DMS114 treated with DMSO at 0.1 percent for 48 hours (cell line): ENCODE measurements around the gene PTPN3.

ENCODE experiments used
- DNase-seq: peaks from one replicate; lab custom pipeline; 2025; ENCODE audit not compliant: unreplicated experiment; lab: John Stamatoyannopoulos, UW

The PTPN3 gene

DNA sequence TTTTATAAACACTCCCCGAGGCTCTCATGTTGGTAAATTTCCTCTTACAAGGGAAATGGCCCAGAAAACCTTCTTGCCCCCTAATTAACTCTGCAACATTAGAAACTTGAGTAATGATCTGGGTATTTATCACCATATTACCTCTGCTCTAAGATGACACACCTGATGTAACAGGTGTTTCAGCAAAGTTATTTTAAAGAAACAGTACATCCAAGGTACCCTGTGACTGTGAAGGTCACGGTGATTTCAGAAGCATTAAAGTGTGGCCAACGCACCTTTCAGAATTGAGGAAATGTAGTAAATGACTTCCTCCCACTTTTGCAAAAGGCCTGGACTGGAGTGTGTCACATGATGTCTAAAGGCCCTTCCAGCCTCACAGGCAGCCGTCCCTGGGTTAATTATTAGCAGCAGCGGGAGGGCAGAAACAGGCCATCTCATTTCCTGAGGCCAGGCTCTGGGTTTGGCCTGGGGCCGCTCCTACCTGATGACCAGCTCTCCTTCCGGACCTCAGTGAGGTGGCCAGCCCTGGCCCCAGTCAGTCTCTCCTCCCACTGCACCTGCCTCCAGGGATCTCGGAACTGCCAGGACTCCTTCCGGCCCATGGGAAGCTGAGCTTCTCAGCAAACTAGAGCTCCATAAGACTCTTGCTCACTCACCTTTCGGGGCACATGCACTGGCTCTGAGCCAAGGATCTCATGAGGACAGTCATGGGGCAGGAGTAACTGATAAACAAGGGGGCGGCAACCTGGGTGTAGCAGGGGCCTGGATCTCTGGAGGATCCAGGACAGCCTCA is 20.7 kb downstream of the PTPN3 start:
- DNase-seq, result no peak

DNA sequence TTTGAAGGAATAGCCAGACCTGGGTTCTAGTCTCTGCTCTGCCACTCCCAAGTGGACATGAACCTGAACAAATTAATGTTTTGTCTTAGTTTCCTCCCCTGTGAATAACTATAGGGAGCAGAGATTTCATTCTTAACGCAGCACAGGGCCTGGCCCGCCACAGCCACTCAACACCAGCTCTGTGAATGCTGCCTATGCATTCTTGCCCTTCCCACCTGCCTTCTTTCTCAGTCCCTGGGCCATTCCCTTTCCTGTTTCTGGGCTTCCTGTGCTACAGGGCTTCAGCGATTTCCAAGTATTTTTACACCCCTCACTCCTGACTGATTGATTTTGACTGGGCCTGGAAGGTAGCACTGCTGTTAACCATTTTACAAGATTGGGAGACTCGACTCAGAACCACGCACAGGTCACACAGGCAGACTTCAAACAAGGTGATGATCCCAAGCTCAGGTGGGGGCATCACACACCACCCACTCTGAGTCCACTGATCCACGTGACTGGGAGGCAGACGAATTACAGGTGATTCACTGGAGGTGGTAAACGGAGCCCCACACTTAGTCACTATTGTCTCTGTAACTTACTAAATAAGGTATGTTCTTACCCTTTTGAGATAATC is 21.4 kb downstream of the PTPN3 start:
- no peak for DNase-seq

DNA sequence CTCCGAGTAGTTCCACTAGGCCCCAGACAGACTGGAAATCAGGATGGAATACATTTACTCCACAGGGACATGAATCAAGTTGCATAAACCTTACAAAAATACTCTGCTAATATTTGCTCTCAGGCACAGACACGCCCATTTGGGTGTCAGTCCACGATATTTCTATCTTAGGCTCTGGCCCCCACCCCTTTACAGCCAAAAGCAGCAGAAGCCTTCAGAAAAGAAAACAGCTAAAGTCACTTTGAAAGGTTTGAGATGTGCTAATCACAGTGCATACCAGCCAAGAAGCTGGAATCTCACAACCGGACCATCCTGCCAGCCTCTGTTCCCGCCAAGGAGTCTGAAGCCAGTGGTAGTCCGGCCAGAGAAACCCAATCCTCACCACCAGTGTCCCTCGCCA is 22.6 kb downstream of the PTPN3 start:
- DNase-seq, result no peak

DNA sequence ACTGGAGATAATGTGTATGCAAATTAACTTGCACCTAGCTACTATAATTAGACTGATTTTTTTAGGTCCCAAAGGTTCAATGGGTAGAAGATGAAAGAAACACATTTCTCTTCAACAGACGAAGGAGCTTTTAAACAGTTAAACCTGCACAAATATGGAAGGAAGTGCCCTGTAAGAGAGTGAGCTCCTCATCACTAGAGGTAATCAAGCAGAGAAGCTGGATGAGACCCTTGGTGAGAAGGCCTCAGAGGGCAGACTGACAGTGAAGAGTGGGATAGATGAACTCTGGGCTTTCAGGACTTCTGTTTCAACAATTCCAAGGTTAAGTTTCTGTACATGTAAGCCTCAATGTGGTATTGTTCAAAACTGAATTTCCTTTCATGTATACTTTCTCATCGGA is 23.2 kb downstream of the PTPN3 start:
- DNase-seq, result no peak

DNA sequence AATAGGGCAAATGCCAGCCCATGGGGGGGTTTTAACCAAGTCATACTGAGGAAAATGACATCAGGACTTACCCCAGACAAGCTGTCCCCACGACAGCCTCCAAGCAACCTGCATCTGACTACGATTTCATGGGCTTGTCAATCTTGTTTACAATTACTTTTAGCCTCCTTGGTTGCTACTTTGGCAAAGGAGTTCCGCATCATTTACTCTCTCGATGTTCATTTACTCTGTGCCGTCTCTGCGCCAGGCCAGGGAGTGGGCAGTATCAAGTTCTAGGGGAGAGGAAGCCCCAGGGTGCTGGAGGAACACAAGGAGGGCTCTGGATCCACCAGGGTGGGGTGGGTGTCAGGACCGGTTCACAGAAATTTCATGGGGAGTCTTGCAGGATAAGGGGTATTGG is 23.9 kb downstream of the PTPN3 start:
- DNase-seq, result no peak

DNA sequence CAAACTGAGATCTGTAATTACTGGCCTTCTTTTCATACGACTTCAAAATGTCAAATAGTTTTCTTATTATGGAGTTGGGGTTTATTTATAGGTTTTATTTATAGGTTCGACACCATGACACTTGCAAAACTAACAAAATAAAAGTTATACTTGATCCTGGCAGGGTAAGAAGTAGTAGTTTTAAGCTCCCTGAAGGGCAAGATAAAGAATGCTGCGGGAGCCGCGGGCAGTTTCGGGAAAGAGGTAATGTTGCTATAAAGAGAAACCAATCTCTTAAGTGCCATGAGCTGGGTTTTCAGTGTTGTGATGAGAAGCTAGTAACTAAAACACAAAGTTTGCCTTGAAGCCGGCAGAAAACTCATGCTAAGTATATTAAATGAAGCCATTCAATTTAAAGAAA is 24.8 kb downstream of the PTPN3 start:
- DNase-seq, result no peak

DNA sequence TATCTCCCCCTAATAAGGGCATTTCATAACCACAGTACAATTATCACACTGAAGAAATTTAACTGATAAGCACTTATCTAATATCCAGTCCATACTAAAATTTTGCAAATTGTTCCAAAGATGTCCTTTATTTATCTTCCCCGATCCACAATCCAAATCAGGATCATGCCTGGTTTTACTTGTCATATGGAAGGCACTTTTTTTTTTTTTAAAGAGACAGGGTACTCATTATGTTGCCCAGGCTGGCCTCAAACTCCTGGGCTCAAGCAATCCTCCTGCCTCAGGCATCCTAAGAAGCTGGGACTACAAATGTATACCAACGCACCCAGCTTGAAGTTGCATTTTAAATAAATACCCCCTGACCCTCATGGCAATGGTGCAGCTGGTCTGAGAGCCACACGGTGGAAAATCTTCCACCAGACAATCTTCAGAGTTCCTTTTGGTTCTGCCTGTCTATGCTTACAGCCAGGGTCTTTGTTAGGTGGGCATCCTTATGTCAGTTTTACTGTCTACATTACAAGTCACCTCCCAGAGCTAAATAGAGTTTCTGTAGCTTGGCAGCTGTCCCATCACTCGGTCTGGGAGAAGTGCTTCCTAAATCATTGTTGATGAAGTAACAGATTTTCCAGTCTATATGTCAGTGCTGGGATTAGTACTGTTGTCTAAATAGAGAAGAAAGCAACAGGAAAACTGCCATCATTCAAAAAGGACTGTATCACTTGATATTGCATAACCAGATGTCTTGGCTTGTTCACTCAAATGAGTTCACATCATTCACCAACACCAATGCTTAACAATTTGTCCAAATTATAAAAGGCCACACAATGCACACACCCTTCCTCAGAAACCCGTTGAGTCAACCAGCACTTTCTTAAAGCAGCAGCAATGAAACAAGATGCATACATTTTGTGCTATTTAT is 26.4 kb downstream of the PTPN3 start:
- no peak for DNase-seq

DNA sequence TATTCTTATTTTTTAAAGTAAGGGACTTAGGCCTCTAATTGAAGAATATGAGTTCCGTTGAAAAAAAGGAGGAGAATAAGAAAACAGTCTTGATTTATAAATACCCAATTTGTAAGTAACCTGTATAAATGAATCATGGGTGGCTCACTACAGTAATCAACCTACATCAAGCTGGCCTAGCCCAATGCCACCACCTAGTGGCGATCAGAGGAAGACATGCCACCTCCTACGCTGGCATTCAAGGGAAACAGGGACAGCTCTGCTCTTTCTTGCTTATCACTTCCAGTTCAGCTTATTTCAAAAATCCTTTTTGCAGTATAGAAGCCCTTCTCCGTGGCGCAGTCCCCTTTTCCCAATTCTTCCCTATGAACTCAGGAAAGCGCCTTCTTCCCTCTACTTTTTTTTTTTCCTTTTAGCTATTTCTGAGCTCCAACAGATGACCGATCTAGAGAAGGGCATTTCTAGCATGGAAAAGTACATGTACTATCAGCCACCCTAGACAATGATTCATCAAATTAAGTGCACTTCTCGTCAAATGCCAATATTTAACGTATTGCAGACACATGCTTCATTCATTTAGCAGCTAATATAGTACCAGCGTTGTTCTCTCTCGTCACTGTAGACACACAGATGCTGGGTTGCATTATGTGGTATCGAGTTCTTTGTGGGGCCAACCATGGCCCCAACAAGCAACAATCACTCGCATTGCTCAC is 28.3 kb downstream of the PTPN3 start:
- peak; percentile 40 for DNase-seq

DNA sequence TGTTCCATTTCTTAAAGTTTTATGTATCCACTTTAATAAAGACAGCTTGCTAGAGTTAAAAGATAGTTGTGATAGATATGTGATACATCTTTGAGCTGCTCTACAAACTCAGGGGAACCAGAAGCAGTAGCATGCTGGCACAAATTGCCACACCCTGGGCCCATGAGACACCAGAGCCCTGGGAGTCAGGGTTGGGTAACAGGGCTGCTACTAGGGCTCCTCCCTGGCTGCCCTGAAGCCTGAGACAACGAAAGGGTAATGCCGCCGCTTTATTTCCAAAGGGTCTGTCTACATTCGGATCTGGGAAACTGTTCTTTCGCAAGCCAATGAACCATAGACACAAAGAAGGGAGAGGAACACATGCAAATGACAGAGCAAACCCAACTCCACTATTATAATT is 29.2 kb downstream of the PTPN3 start:
- DNase-seq, result no peak

DNA sequence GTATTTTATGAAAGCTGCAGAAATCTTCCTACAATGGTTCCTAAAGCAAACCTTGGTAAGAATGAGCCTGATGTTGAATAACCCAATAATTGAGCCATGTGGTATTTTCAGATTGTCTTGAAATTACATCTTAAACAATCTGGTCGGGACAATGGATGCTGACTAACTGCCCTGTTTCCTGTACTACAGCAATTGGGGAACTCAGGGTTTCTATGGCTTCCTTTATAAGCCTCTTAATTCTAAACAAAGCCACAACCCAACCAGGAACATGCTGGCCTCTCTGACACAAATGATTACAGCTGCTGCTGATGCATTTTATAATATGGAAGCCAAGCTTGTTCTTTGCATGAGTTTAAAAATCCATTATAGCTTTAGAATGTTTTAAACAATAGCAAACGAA is 30.2 kb downstream of the PTPN3 start:
- DNase-seq, result no peak

DNA sequence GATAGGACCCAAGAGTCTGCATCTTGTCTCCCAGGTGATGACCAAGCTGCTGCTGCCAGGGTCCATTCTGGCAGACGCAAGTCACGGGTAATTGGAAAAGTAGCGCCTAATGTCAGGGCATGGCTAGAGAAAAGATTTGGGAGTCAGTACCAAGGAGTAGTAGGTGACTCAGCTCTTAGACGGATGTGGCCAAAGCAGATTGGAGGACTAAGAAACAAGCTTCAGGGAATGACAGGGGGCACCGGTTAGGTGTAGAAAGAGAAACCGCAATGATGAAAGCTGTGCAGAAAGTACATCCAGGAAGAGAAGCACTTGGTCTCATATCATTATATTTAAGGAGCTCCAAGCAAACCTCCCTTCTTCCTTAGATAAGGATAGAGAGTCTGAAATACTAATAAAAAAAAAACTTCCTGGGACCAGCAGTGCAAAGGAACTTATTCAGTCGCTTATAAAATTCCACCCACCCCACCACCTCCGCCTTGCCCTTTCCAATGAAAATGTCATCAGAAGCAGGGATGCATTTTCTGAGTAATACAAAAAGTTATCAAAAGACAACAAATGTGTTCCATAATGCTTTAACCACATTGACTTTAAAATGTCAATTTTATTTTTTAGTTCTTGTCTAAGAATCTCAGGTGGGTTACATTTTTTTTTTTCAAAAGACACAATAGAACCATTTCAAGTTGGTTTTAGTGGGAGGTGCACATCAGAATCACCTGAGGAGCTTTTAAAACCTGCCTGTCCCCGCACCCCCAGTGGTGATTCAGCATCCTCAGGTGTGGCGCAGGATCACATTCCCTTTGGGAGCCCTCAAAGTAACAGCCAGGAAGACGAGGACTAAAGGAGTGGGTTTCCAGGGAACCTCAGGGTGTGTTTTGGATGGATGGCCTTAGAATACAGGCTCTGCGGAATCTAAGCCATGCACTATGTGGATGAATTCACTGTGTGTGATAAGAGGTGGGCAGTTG is 31.2 kb downstream of the PTPN3 start:
- no peak for DNase-seq

DNA sequence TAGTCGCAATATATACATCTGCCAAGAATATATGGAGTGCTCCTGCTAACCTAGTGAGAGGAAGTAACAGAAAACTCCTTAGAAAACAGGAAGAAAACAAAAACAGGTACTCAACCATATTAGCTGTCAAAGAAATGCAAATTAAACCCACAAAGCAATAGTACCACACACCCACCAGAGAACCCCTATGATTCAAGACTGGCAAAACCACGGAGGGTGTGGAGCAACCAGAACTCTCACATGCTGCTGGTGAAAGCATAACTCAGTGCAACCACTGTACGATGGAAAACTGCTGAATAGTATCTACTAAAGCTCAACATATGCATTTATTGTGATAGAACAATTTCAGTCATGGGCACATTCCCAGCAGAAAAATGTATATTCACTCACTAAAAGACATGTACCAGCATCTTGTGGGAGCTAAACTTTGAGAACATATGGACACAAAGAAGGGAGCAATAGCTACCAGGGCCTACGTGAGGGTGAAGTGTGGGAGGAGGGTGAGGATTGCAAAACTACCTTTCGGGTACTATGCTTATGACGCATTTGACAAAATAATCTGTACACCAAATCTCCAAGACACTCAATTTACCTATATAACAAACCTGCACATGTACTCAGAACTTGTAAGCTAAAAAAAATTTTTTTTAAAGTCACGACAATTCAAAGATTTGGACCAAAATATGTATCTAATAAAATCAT is 34.0 kb downstream of the PTPN3 start:
- no peak for DNase-seq

DNA sequence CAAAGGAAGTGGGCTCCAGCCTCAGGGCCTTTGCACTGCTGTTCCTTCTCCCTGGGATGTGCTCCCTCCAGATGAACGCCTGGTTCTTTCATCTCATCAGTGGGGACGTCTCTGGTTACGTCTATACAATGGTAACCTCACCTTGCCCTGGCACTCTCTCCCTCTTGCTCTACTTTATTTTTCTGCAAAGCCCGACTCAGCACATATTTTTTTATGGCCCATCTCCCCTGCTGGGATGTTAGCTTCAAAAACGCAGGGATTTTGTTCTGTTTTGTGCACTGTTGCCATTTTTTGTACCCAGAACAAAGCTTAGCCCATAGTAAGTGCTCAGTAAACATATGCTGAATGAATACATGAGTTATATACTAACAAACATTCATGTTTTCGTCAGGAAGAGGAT is 37.5 kb downstream of the PTPN3 start:
- DNase-seq, result no peak

DNA sequence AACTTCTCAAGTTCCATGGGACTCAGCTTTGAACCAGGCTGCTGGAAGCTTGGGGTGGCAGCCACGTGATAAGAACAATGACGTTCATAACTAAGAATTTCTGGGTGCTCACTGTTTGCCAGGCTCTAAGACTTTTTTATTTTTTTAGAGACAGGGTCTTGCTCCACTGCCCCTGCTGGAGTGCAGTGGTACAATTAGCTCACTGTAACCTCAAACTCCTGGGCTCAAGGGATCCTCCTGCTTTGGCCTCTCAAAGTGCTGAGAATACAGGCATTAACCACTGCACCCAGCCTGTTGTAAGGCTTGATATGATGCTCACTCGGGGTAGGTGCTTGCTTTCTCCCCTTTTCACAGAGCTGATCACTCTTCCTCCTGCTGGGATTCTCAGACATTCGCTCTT is 38.7 kb downstream of the PTPN3 start:
- DNase-seq, result no peak

DNA sequence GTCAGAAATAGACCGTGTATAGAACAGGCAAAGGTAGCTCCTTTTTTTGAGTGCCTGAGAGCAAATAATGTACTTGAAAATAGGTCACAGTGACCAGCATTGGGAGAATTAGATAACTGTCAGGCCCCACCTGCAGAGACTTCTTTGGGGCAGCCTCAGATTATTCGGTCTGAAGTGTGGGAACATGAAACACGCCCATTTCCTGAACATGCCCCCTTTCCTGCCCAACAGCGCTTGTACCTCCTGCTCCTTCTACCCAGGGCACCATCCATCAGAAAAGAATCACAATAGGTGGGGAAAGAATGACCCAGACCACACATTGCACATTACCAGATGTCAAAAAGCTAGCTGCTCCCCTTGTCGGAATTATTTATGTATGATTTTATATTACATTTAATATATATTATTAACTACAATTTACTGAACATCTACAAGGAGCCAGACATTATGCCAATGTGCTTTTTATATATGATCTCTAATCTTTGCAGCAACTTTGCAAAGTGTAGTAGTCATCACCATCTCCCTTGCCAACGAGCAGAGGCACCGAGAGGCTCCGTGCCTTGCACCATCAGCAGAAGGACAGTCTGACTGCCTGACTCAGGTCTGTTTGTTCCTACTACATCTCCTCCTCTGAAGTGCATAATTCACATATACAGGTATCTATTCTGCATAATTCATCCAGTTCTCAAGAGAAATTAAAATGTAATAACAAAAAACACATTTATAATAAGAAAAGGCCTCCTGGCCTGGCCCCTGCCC is 39.5 kb downstream of the PTPN3 start:
- DNase-seq, result no peak

DNA sequence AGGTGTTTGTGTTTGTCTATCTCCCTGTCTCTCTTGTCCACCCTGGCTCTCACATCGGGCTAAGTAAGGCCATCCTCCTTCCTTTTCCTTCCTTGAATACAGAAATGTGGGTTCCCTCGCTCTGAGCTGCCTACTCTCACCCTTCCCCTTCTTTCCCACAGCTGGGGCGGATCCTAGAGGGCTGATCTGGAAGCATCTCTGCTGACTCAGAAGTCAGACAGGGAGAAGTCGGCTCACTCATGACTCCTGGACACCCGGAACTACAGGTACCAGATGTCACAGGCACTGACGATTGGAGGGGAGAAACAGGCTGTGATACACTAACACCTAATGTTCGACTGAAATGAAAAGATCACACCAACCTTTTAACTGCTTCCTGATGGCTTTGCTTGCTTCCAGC is 41.3 kb downstream of the PTPN3 start:
- DNase-seq, result no peak

DNA sequence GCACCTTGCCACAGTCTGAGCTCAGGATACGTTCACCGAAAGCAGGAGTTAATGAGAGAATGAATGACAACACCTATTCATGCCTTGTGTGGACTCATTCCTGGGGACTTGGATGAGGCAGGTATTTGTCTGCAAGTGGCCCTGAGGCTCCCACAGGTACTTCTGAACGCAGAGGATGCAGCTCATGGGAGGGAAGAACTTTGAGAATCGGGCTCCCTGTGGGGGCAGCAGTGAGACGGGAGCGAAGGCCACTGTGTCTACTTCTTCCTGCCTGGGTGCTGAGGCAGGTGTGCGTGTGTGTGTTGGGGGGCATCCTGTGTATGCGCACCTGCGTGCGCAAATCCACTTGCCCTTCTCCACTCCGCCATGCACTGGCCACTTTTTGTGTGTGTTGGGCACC is 42.2 kb downstream of the PTPN3 start:
- no peak for DNase-seq

DNA sequence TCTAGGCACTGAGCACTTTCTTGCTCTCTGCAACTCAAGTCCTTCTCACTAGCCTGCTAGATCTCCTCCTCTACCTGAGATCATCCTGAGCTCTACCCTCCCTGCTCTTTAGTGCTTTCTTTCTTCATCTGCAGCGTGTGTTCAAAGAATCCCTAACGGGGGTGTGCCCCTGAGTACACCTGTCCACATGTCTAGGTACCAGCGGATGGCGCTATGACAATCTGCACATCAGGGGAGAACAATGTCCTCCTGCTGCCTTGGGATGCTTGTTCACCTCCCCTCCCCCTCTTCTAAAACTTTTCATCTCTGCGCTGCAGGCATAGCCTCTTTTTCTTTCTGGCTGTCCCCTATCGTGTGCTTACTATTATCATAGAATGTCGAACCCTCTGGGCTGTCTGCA is 42.7 kb downstream of the PTPN3 start:
- no peak for DNase-seq
